Activated T-cell treated with anti-CD3 and anti-CD28 coated beads, Interleukin-2, amount 50 U/mL, for 72 hours (primary cell): ENCODE measurements around the gene NKD2. TPM values are rescaled to one million over a fixed set of nuclear protein-coding genes. Genes with fewer than 3 reads are reported as not detected.
"Not testable (repeated sequence)": the region's sequence is repeated elsewhere in the genome, so short reads cannot be mapped to it uniquely, and the experiment has no call there.

Experiments
- ATAC-seq, 2 donors: fragments of 150-1000 bp; cut with Tn5 transposase; replicated peaks in 1 of 2; 2 replicates each; pipeline ENCODE4 v1.10.0; 2021; ENCODE audit warnings: moderate library complexity in 2 of 2, mild to moderate bottlenecking in 1 of 2
- DNase-seq, 2 donors: peaks; one replicate each; pipeline ENCODE4 v3.0.0; 2021 to 2022; ENCODE audit warnings: mixed read lengths in 1 of 2
- H3K27ac Mint-ChIP-seq: one replicate; pipeline ENCODE4 v1.8.0; 2022; ENCODE audit warnings: mild to moderate bottlenecking, moderate library complexity, mixed read lengths
- H3K27me3 Mint-ChIP-seq: one replicate; pipeline ENCODE4 v1.8.0; 2022; ENCODE audit warnings: low read depth, mixed read lengths
- H3K36me3 Mint-ChIP-seq, 2 donors: one replicate each; pipeline ENCODE4 v1.8.0; 2022; ENCODE audit warnings: mixed read lengths in 2 of 2, mild to moderate bottlenecking in 1 of 2; ENCODE audit not compliant: insufficient read depth in 2 of 2
- H3K4me1 Mint-ChIP-seq: one replicate; pipeline ENCODE4 v1.8.0; 2022; ENCODE audit warnings: low read depth, mixed read lengths
- H3K4me3 Mint-ChIP-seq, 2 donors: one replicate each; pipeline ENCODE4 v1.8.0; 2022; ENCODE audit warnings: mild to moderate bottlenecking in 2 of 2, mixed read lengths in 2 of 2, moderate library complexity in 2 of 2
- H3K9me3 Mint-ChIP-seq, 2 donors: one replicate each; pipeline ENCODE4 v1.8.0; 2022; ENCODE audit warnings: mixed read lengths in 2 of 2
- total RNA-seq, 2 donors: library from RNA; stranded (reverse); gene quantifications; one replicate each; pipeline ENCODE4 v1.2.3, GENCODE V29; 2022

The NKD2 gene
- total RNA-seq, 2 donors from 2014 or later: 18.7 to 25.0 TPM

GRCh38 chr5:1061292-1061691 lies 52.7 kb downstream of the NKD2 start:
- not testable (repeated sequence) for H3K9me3 Mint-ChIP-seq, ATAC-seq, DNase-seq, H3K27me3 Mint-ChIP-seq, H3K27ac Mint-ChIP-seq, H3K36me3 Mint-ChIP-seq, H3K4me1 Mint-ChIP-seq, H3K4me3 Mint-ChIP-seq

DNA sequence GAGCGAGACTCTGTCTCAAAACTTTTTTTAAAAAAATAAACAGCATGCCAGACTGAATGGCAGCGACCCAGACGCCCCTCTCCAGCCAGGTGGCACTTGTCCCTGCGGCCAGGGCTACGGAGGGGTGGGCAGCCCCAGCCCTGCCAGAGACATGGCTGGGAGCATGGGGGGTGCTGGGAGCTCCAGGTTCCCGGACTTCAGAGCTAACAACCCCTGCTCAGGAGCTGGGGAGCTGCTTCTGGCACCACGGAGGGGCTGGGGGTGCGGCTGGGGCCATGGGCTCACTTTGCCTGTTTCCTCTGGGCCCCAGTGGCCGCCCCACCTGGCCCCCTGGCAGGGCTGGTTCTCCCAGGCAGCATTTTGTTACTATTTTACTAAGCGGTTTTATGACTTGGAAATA lies 53.3 kb downstream of the NKD2 start:
- ATAC-seq: no peak
- no peak overlapping the region for H3K27ac Mint-ChIP-seq
- peaks cover 0 to 3% of the 10 kb centered on the region in 2 donors for H3K36me3 Mint-ChIP-seq
- no peak overlapping the region for H3K4me3 Mint-ChIP-seq
- no peak for DNase-seq
- no peaks in the 10 kb centered on the region for H3K27me3 Mint-ChIP-seq
- H3K9me3 Mint-ChIP-seq: no peaks in the 10 kb centered on the region
- H3K4me1 Mint-ChIP-seq: no peaks in the 10 kb centered on the region

GRCh38 chr5:1062761-1063568 lies 54.4 kb downstream of the NKD2 start:
- Mint-ChIP-seq H3K4me3 (no peak overlapping the region), H3K4me1 (no peaks in the 10 kb centered on the region), H3K36me3 (peaks cover 0 to 3% of the 10 kb centered on the region in 2 donors), H3K9me3 (no peaks in the 10 kb centered on the region), H3K27ac (no peak overlapping the region), H3K27me3 (no peaks in the 10 kb centered on the region)
- no peak for DNase-seq
- no peak for ATAC-seq

- Mint-ChIP-seq H3K27ac (no peak overlapping the region), H3K27me3 (no peaks in the 10 kb centered on the region), H3K4me1 (no peaks in the 10 kb centered on the region)
Observed at GRCh38 chr5:1063661-1064382, 55.2 kb downstream of the NKD2 start.

DNA sequence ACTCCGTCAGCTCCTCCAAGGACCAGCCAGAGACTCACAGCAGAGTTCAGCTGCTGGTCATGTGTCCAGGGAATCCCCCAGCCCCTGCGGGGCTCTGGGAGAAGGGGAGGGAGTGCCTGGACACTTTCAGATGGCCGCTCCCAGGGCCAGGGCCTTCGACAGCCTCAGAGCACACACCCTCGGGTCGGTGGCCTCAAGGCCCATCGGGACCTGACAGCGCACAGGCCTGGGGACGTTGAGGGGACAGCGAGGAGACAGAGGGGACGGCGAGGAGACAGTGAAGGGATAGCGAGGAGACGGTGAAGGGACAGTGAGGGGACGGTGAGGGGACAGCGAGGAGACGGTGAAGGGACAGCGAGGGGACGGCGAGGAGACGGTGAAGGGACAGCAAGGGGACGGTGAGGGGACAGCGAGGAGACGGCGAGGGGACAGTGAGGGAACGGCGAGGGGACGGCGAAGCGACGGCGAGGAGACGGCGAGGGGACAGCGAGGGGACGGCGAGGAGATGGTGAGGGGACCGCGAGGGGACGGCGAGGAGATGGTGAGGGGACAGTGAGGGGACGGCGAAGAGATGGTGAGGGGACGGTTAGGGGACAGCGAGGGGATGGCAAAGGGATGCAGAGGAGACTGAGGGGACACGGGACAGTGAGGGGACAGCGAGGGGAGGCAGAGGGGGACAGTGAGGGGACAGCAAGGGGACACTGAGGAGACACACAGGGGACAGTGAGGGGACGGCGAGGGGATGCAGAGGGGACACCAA lies 56.0 kb downstream of the NKD2 start:
- no peak for ATAC-seq
- Mint-ChIP-seq H3K27me3 (no peaks in the 10 kb centered on the region), H3K4me1 (no peaks in the 10 kb centered on the region), H3K4me3 (no peak overlapping the region), H3K36me3 (peaks cover 0 to 3% of the 10 kb centered on the region in 2 donors), H3K27ac (no peak overlapping the region), H3K9me3 (no peaks in the 10 kb centered on the region)
- no peak for DNase-seq

More at GRCh38 chr5:1063661-1064382, 55.2 kb downstream of the NKD2 start:
- Mint-ChIP-seq H3K4me3 (no peak overlapping the region), H3K9me3 (no peaks in the 10 kb centered on the region), H3K36me3 (peaks cover 0 to 3% of the 10 kb centered on the region in 2 donors)
- ATAC-seq (no peak), DNase-seq (no peak)

- peaks cover 0 to 3% of the 10 kb centered on the region in 2 donors for H3K36me3 Mint-ChIP-seq
- H3K4me1 Mint-ChIP-seq: no peaks in the 10 kb centered on the region
- DNase-seq (no peak), ATAC-seq (no peak)
- H3K9me3 Mint-ChIP-seq: no peaks in the 10 kb centered on the region
- no peaks in the 10 kb centered on the region for H3K27me3 Mint-ChIP-seq
- no peak overlapping the region for H3K27ac Mint-ChIP-seq
- H3K4me3 Mint-ChIP-seq: no peak overlapping the region
Observed at GRCh38 chr5:1065143-1065750, 56.6 kb downstream of the NKD2 start.

DNA sequence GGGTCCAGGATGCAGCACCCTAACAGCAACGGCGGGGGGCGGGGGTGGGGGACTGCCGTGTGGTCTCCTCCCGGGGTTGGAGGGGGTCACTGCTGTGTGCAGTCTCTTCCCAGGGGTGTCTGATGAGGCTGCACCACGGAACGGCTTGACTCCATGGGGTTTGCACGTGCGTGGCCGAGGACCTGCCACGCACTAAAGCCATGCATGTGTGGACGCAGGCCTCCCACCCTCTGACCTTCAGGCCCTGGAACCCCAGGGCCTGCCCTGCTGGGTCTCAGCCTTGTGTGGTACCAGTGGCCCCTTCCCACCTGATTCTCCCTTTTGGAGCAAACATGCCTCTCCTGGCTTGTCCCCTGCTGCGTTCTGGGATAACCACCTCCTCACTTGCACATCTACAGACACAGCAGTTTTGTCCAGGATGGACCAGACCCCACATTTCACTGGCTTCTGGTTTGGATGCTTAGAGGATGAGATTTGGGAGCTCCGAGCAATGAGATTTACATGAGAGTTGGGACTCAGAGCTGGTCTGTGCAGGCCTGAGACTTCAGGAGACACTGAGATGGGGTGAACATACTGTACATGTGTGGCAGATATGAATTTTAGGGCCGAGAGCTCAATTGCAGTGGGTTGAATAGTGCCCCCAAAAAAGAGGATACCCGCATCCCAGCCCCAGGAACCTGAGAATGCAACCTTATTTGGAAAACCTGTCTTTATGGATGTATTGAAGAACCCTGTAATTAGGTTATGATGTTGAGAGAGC lies 57.5 kb downstream of the NKD2 start:
- H3K27me3 Mint-ChIP-seq: no peaks in the 10 kb centered on the region
- peaks cover 0 to 3% of the 10 kb centered on the region in 2 donors for H3K36me3 Mint-ChIP-seq
- ATAC-seq (no peak), DNase-seq (no peak)
- H3K27ac Mint-ChIP-seq: no peak overlapping the region
- no peak overlapping the region for H3K4me3 Mint-ChIP-seq
- no peaks in the 10 kb centered on the region for H3K9me3 Mint-ChIP-seq
- H3K4me1 Mint-ChIP-seq: no peaks in the 10 kb centered on the region

- ATAC-seq (peak in 1 of 2 donors; percentile 15), DNase-seq (no peak)
- Mint-ChIP-seq H3K27ac (no peak overlapping the region), H3K9me3 (no peaks in the 10 kb centered on the region), H3K4me3 (no peak overlapping the region), H3K36me3 (peaks cover 0 to 3% of the 10 kb centered on the region in 2 donors), H3K27me3 (no peaks in the 10 kb centered on the region), H3K4me1 (no peaks in the 10 kb centered on the region)
Observed at GRCh38 chr5:1066676-1067075, 58.1 kb downstream of the NKD2 start.

DNA sequence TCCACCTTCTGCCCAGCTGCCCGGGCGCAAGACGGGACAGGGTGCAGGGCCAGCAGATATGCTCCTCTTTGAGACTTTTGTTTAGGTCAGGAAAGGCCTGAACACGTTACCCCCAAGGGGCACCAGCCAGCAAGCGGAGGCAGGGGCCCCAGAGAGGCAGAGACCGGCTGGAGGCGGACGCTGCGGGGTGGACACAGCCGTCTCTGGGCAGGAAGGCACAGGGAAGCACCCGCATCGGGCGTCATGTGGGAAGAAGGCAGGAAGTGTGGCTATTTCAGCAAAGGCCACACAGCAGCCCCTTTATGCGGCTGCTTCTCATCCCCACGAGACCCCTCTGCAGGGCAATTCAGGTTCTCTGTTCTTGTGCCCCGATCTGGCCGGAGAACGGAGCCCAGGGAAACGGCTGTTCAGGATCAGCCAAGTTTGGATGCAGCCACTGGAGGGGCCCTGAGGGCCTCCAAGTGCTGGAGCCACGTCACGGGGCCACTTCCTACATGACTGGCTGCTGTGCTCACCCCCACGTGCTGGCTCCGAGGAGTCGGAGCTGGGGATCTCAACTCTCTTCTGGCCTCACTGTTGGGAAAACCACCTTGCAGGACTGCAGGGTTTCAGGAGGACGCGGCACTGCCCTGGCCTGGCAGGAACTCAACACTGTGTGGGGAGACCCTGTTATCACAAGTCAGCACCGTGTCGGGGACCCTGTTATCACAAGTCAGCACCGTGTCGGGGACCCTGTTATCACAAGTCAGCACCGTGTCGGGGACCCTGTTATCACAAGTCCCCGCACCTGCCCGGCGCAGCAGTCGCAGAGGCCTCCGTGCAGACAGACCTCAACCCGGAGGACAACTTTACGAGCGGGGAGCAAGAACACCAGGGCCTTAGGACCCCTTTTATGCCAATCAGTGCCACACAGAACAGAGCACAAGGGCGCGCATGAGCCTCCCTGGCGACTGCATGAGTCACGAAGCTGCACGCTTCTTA lies 58.8 kb downstream of the NKD2 start:
- Mint-ChIP-seq H3K9me3 (no peaks in the 10 kb centered on the region), H3K4me3 (no peak overlapping the region)
- ATAC-seq: peak in 1 of 2 donors; percentile 15

DNA sequence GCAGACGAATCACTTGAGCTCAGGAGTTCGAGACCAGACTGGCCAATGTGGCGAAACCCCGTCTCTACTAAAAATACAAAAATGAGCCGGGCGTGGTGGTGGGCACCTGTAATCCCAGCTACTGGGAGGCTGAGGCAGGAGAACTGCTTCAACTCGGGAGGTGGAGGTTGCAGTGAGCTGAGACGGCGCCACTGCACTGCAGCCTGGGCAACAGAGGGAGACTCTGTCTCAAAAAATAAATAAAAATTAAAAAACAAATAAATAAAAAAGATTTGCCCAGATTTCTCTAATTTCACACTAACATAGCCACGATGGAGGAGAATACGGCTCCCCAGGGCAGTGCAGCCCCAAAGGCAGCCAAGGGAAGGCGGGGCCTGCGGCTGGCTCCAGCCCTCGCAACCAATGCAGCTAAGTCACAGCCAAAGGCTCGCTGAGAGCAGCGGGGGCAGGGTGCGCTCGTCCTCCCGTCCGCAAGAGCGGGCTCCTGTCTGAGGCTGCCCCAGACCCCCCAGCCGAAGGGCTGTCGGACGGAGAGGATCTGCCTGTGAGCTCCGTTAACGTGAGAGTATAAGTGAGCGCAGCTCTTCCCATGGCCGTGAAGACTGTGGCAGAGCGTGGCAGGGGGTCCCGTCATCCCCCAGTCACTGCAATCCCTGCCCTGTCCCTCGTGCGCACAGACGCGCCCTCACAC lies 59.7 kb downstream of the NKD2 start:
- ATAC-seq (no peak), DNase-seq (no peak)
- Mint-ChIP-seq H3K27ac (no peak overlapping the region), H3K36me3 (peaks cover 0 to 3% of the 10 kb centered on the region in 2 donors), H3K9me3 (no peaks in the 10 kb centered on the region), H3K4me1 (no peaks in the 10 kb centered on the region), H3K27me3 (no peaks in the 10 kb centered on the region), H3K4me3 (no peak overlapping the region)

More for the DNA sequence above, 58.8 kb downstream of the NKD2 start:
- Mint-ChIP-seq H3K27ac (peak overlapping the region; percentile 40), H3K36me3 (peaks cover 0 to 3% of the 10 kb centered on the region in 2 donors), H3K27me3 (no peaks in the 10 kb centered on the region), H3K4me1 (no peaks in the 10 kb centered on the region)
- no peak for DNase-seq
